MM.1S (cell line): ENCODE data around the gene RGS11.

ENCODE experiments used
- DNase-seq: peaks from one replicate; pipeline ENCODE4 v3.0.0-alpha.2; 2015
- H2AFZ ChIP-seq: fragments of 300-600 bp; sonication (generic); 2 replicates; pipeline ENCODE4 v1.6.0; 2016; ENCODE audit warnings: antibody characterized with exemption, low read length
- H3F3A ChIP-seq: fragments of 300-600 bp; sonication (generic); 2 replicates; pipeline ENCODE4 v1.6.1; 2016; ENCODE audit warnings: mild to moderate bottlenecking, antibody characterized with exemption, low read length, moderate library complexity, mixed read lengths; ENCODE audit not compliant: insufficient read depth
- H3K27ac ChIP-seq: fragments of 300-600 bp; sonication (generic); 2 replicates; pipeline ENCODE4 v1.5.1; 2016; ENCODE audit warnings: mild to moderate bottlenecking, low read length
- H3K27me3 ChIP-seq: fragments of 300-600 bp; sonication (generic); replicated peaks from 2 replicates; pipeline ENCODE4 v1.6.0; 2016; ENCODE audit warnings: low read length; ENCODE audit not compliant: insufficient read depth
- H3K36me3 ChIP-seq: fragments of 300-600 bp; sonication (generic); replicated peaks from 2 replicates; pipeline ENCODE4 v1.6.1; 2016; ENCODE audit warnings: mild to moderate bottlenecking, low read length, mixed read lengths; ENCODE audit not compliant: insufficient read depth
- H3K4me1 ChIP-seq: fragments of 300-600 bp; sonication (generic); 2 replicates; pipeline ENCODE4 v1.6.1; 2016; ENCODE audit warnings: low read length, mixed read lengths
- H3K4me2 ChIP-seq: fragments of 300-600 bp; sonication (generic); 2 replicates; pipeline ENCODE4 v1.6.0; 2016; ENCODE audit warnings: low read depth, low read length
- H3K4me3 ChIP-seq: fragments of 300-600 bp; sonication (generic); 2 replicates; pipeline ENCODE4 v1.5.1; 2016; ENCODE audit warnings: low read length, mixed read lengths
- H3K79me2 ChIP-seq: fragments of 300-600 bp; sonication (generic); 2 replicates; pipeline ENCODE4 v1.6.1; 2016; ENCODE audit warnings: mixed run types, low read length, mixed read lengths
- H3K9ac ChIP-seq: fragments of 300-600 bp; sonication (generic); 2 replicates; pipeline ENCODE4 v1.6.1; 2016; ENCODE audit warnings: low read length, mixed read lengths
- H3K9me2 ChIP-seq: fragments of 300-600 bp; sonication (generic); replicated peaks from 2 replicates; pipeline ENCODE4 v1.6.1; 2016; ENCODE audit warnings: mild to moderate bottlenecking, low read length, mixed read lengths; ENCODE audit not compliant: insufficient read depth
- H3K9me3 ChIP-seq: fragments of 300-600 bp; sonication (generic); replicated peaks from 2 replicates; pipeline ENCODE4 v1.6.1; 2016; ENCODE audit warnings: mild to moderate bottlenecking, low read length, mixed read lengths; ENCODE audit not compliant: insufficient read depth
- H4K20me1 ChIP-seq: fragments of 300-600 bp; sonication (generic); 2 replicates; pipeline ENCODE4 v1.6.1; 2016; ENCODE audit warnings: mild to moderate bottlenecking, low read length, moderate library complexity, mixed read lengths; ENCODE audit not compliant: insufficient read depth
- CTCF ChIP-seq: fragments of 300-600 bp; sonication (generic); IDR thresholded peaks from 2 replicates; pipeline ENCODE4 v1.5.1; 2016; ENCODE audit warnings: antibody characterized with exemption, low read length, mixed read lengths
- EZH2 ChIP-seq: fragments of 300-600 bp; sonication (generic); optimal IDR thresholded peaks from 2 replicates; pipeline ENCODE3; 2017; ENCODE audit warnings: low read depth, mild to moderate bottlenecking, antibody characterized with exemption, low read length, mixed read lengths
- EZH2phosphoT487 ChIP-seq: fragments of 300-600 bp; sonication (generic); IDR thresholded peaks from 2 replicates; pipeline ENCODE4 v1.6.1; 2018; ENCODE audit warnings: antibody characterized with exemption, low read length

RGS11 gene

DNA sequence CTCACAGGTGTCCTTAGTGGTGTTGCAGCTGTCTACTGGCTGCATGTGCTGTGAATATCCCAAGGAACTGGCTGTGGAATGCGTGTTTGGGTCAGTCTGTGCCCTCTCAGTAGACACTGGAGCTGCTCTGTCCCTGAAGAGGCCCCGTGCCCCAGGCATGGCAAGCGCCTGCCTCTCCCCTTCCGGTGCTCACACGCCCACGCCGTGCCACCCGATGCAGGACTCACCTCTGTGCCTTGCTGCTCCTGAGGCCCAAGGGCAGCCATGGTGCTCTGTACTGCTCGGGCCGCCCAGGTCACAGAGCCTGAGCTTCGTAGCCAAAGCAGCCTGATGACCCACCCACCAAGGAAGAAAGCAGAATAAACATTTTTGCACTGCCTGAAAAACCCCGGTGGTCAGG, 10.0 kb downstream of the RGS11 start:
- no peak for DNase-seq
- H3K79me2 ChIP-seq: no peaks in the 10 kb centered on the region
- no peaks in the 10 kb centered on the region for H3K36me3 ChIP-seq
- no peak overlapping the region for H2AFZ ChIP-seq
- H3K9me2 ChIP-seq: no peaks in the 10 kb centered on the region
- H3K9me3 ChIP-seq: no peaks in the 10 kb centered on the region
- H3K4me1 ChIP-seq: no peaks in the 10 kb centered on the region
- H3K27ac ChIP-seq: no peak overlapping the region
- no peaks in the 10 kb centered on the region for H4K20me1 ChIP-seq
- H3K4me2 ChIP-seq: no peak overlapping the region
- no peak overlapping the region for H3K9ac ChIP-seq
- H3K27me3 ChIP-seq: peaks cover 13% of the 10 kb centered on the region
- no peaks in the 10 kb centered on the region for H3F3A ChIP-seq
- TF ChIP-seq EZH2phosphoT487 (no peak), CTCF (no peak), EZH2 (no peak)
- no peak overlapping the region for H3K4me3 ChIP-seq

- Histone ChIP-seq H3K36me3 (no peaks in the 10 kb centered on the region), H3K9ac (no peak overlapping the region), H4K20me1 (no peaks in the 10 kb centered on the region), H3F3A (no peaks in the 10 kb centered on the region), H3K4me1 (no peaks in the 10 kb centered on the region), H3K9me3 (no peaks in the 10 kb centered on the region), H3K27me3 (peaks cover 7% of the 10 kb centered on the region), H3K4me3 (no peak overlapping the region), H3K79me2 (no peaks in the 10 kb centered on the region), H3K4me2 (no peak overlapping the region), H3K27ac (no peak overlapping the region), H3K9me2 (no peaks in the 10 kb centered on the region), H2AFZ (no peak overlapping the region)
- no peak for DNase-seq
- TF ChIP-seq EZH2 (no peak), EZH2phosphoT487 (no peak), CTCF (no peak)
Observed at GRCh38 chr16:265002-265529, 10.7 kb downstream of the RGS11 start.

DNA sequence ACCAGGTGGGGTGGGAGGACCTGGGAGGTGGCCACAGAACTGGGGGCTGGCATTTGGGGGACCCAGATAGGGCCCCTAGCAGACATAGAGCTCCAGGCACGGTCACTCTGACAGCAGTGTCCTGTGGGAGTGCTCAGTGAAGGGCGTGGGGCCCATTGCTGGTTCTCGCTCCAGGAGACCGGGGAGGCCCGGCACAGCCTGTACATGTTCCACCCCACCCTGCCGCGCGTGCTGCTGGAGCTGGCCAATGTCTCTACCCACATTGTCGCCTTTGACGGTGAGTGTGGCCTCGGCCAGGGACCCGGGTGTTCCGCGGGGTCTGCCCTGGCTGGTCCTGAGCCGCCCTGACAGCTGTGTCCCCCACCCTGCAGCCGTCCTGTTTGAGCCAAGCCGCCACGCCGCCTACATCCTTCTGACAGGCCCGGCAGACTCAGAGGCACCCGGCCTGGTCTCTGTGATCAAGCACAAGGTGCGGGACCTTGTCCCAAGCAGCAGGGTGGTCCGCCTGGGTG, 11.2 kb downstream of the RGS11 start:
- Histone ChIP-seq H3K4me1 (no peaks in the 10 kb centered on the region), H3K36me3 (no peaks in the 10 kb centered on the region)

More for the DNA sequence above, 11.2 kb downstream of the RGS11 start:
- H3K9ac ChIP-seq: no peak overlapping the region
- no peak overlapping the region for H3K4me3 ChIP-seq
- no peak overlapping the region for H3K27ac ChIP-seq
- H3F3A ChIP-seq: no peaks in the 10 kb centered on the region
- H2AFZ ChIP-seq: no peak overlapping the region
- H3K4me2 ChIP-seq: no peak overlapping the region
- no peak for TF ChIP-seq EZH2phosphoT487
- TF ChIP-seq EZH2: no peak
- TF ChIP-seq CTCF: no peak
- 0 out of 2 replicates have a peak, but pooled peaks cover 3% of the 10 kb centered on the region for H3K27me3 ChIP-seq
- no peaks in the 10 kb centered on the region for H3K79me2 ChIP-seq
- H3K9me3 ChIP-seq: no peaks in the 10 kb centered on the region
- no peaks in the 10 kb centered on the region for H4K20me1 ChIP-seq
- no peaks in the 10 kb centered on the region for H3K9me2 ChIP-seq
- no peak for DNase-seq
